Lung (tissue), 12 donors: Measurements from ENCODE around the gene HMX1. TPM values are rescaled to one million over a fixed set of nuclear protein-coding genes. Genes with fewer than 3 reads are reported as not detected.

Experiments
- ATAC-seq: fragments of 200-7000 bp; cut with Tn5 transposase; one replicate; pipeline ENCODE4 v1.9.1; 2020; ENCODE audit warnings: moderate number of reproducible peaks; ENCODE audit not compliant: insufficient read depth, low FRiP score
- DNase-seq, 3 donors: peaks; one replicate each; pipeline ENCODE4 v3.0.0-alpha.2; 2013 to 2017
- H3K27ac ChIP-seq, 2 donors: one replicate each; pipeline ENCODE4 v1.5.1; 2013; ENCODE audit warnings: mild to moderate bottlenecking in 2 of 2, moderate library complexity in 2 of 2, control low read depth in 1 of 2, inconsistent platforms in 1 of 2, low read depth in 1 of 2, low read length in 1 of 2
- H3K27me3 ChIP-seq, 3 donors: one replicate each; pipeline ENCODE4 v1.5.1; 2013; ENCODE audit warnings: low read length in 2 of 3; ENCODE audit not compliant: control insufficient read depth in 3 of 3, insufficient read depth in 3 of 3
- H3K36me3 ChIP-seq, 4 donors: one replicate each; pipeline ENCODE4 v1.5.1; 2013; ENCODE audit warnings: low read length in 4 of 4, mild to moderate bottlenecking in 1 of 4, moderate library complexity in 1 of 4; ENCODE audit not compliant: control insufficient read depth in 4 of 4, insufficient read depth in 4 of 4
- H3K4me1 ChIP-seq, 5 donors: one replicate each; pipeline ENCODE4 v1.5.1; 2013; ENCODE audit warnings: low read length in 5 of 5, mild to moderate bottlenecking in 2 of 5, moderate library complexity in 1 of 5; ENCODE audit not compliant: control insufficient read depth in 5 of 5, insufficient read depth in 5 of 5
- H3K4me3 ChIP-seq: one replicate; pipeline ENCODE4 v1.5.1; 2013; ENCODE audit warnings: mild to moderate bottlenecking, control low read depth, moderate library complexity
- H3K9ac ChIP-seq, 2 donors: one replicate each; pipeline ENCODE4 v1.5.1; 2013; ENCODE audit warnings: low read length in 2 of 2, control low read depth in 1 of 2; ENCODE audit not compliant: insufficient read depth in 1 of 2
- H3K9me3 ChIP-seq, 4 donors: one replicate each; pipeline ENCODE4 v1.5.1; 2013; ENCODE audit warnings: low read length in 3 of 4, mild to moderate bottlenecking in 1 of 4, moderate library complexity in 1 of 4; ENCODE audit not compliant: control insufficient read depth in 4 of 4, insufficient read depth in 3 of 4
- CTCF ChIP-seq: IDR thresholded peaks from 2 replicates; pipeline ENCODE4 v1.5.1; 2012; ENCODE audit warnings: mild to moderate bottlenecking; ENCODE audit errors: control extremely low read depth, extremely low read depth
- WGBS, 2 donors: extraction: QIAGEN DNeasy Blood & Tissue Kit; methylation state at CpG; one replicate each; pipeline ENCODE4 v1.1.7; 2013; 5-methylcytosine and 5-hydroxymethylcytosine counted together
- polyA plus RNA-seq, 2 donors: library from polyadenylated mRNA; stranded (reverse); fragments of 200-250 nt; gene quantifications; one replicate each; pipeline ENCODE4 v1.2.1, GENCODE V29; 2013
- total RNA-seq, 2 donors: library from RNA; depleted of rRNA in 1 of 2; stranded (reverse); fragments of >200 nt in 1 of 2; gene quantifications; one replicate each; pipeline ENCODE4 v1.2.1, GENCODE V29; 2014 to 2021
- donor health status: control.
- donor health status: control.
- donor health status: Bipolar disorder and iron deficiency.
- donor health status: healthy.
- donor health status: DM: yes; HTN: yes; CAD: no.

The HMX1 gene
- total and polyA plus RNA-seq, 4 donors = not detected

GRCh38 chr4:8866828-8867623 lies 4.6 kb downstream of the HMX1 start:
- H3K4me3 ChIP-seq = no peak overlapping the region
- peaks cover 0 to 18% (median 0%) of the 10 kb centered on the region in 4 donors for H3K9me3 ChIP-seq
- WGBS, 2 donors = 2 to 4% methylated on average over 42 of the region's 42 CpGs
- no peak overlapping the region for H3K9ac ChIP-seq
- no peaks in the 10 kb centered on the region for H3K36me3 ChIP-seq
- no peak for ATAC-seq
- no peak for DNase-seq
- peaks cover 67 to 80% (median 72%) of the 10 kb centered on the region in 3 donors for H3K27me3 ChIP-seq
- H3K4me1 ChIP-seq = peaks cover 0 to 4% (median under 1%) of the 10 kb centered on the region in 5 donors
- no peak for TF ChIP-seq CTCF
- no peak overlapping the region for H3K27ac ChIP-seq

- H3K9ac ChIP-seq = no peak overlapping the region
- peaks cover 64 to 85% (median 78%) of the 10 kb centered on the region in 3 donors for H3K27me3 ChIP-seq
- ATAC-seq (no peak), DNase-seq (no peak)
- 6 to 12% methylated on average over 12 of the region's 12 CpGs for WGBS, 2 donors
- H3K4me3 ChIP-seq = no peak overlapping the region
- no peak for TF ChIP-seq CTCF
- no peak overlapping the region for H3K27ac ChIP-seq
- peaks cover 0 to 2% (median 0%) of the 10 kb centered on the region in 5 donors for H3K4me1 ChIP-seq
- H3K36me3 ChIP-seq = no peaks in the 10 kb centered on the region
- H3K9me3 ChIP-seq = peaks cover 0 to 18% (median 0%) of the 10 kb centered on the region in 4 donors
Observed at GRCh38 chr4:8866421-8866820, 5.2 kb downstream of the HMX1 start.

GRCh38 chr4:8865681-8866310 lies 5.8 kb downstream of the HMX1 start:
- no peak for TF ChIP-seq CTCF
- peaks cover 0 to 18% (median 0%) of the 10 kb centered on the region in 4 donors for H3K9me3 ChIP-seq
- H3K27me3 ChIP-seq = peaks cover 62 to 87% (median 78%) of the 10 kb centered on the region in 3 donors
- H3K27ac ChIP-seq = no peak overlapping the region
- DNase-seq (no peak), ATAC-seq (no peak)
- H3K4me3 ChIP-seq = no peak overlapping the region
- H3K9ac ChIP-seq = no peak overlapping the region
- 30 to 33% methylated on average over 18 of the region's 18 CpGs for WGBS, 2 donors
- no peaks in the 10 kb centered on the region for H3K36me3 ChIP-seq
- no peaks in the 10 kb centered on the region for H3K4me1 ChIP-seq
